VCaP (cell line): ENCODE measurements around the gene ZBTB45.

Experiments
- H3K27ac ChIP-seq: fragments of 450-650 bp; 2 replicates; pipeline ENCODE4 v1.5.1; 2017
- TF ChIP-seq, protein P1 (sequence below): fragments of 450-650 bp; conservative IDR thresholded peaks from 2 replicates; pipeline ENCODE4 v1.5.1; 2017; ENCODE audit warnings: mild to moderate bottlenecking, moderate library complexity

ZBTB45 gene

DNA sequence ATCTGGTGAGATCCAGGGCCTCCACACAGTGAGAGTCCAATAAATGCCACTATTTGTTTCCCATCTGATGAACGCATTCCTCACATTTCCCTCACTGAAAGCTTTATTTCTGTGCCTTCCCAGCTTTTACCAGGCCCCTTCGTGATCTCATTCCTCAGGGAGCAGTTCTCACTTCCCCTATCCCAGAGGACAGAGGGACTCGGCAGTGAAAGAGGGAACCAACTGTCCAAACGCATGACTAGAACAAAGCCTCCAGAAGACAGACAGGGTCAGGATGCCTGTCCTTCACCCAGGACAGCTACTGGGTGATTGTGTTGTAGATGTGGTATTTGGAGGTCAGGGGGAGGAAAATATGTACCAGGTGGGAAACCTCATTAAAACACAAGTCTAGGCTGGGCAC, 2.0 kb upstream of the ZBTB45 start:
- peak overlapping the region; percentile 98 for H3K27ac ChIP-seq
- TF ChIP-seq, protein P1, sequence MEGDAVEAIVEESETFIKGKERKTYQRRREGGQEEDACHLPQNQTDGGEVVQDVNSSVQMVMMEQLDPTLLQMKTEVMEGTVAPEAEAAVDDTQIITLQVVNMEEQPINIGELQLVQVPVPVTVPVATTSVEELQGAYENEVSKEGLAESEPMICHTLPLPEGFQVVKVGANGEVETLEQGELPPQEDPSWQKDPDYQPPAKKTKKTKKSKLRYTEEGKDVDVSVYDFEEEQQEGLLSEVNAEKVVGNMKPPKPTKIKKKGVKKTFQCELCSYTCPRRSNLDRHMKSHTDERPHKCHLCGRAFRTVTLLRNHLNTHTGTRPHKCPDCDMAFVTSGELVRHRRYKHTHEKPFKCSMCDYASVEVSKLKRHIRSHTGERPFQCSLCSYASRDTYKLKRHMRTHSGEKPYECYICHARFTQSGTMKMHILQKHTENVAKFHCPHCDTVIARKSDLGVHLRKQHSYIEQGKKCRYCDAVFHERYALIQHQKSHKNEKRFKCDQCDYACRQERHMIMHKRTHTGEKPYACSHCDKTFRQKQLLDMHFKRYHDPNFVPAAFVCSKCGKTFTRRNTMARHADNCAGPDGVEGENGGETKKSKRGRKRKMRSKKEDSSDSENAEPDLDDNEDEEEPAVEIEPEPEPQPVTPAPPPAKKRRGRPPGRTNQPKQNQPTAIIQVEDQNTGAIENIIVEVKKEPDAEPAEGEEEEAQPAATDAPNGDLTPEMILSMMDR: no peak

DNA sequence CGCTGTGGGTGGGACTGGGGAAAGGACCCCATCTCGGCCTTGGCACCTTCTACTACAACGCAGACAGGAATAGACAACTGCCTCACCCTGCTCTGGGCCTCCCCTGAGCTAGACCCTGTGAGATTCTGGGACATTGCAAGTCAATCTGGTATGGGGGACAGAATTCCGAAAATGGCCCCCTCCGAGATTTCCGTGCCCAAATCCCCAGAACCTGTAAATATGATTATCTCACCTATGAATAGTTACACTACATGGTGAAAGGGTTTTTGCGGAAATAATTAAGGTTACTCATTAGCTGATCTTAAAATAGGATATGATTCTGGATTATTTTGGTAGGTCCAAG, 618 bp upstream of the ZBTB45 start:
- TF ChIP-seq, protein P1: no peak
- peak overlapping the region; percentile 98 for H3K27ac ChIP-seq

DNA sequence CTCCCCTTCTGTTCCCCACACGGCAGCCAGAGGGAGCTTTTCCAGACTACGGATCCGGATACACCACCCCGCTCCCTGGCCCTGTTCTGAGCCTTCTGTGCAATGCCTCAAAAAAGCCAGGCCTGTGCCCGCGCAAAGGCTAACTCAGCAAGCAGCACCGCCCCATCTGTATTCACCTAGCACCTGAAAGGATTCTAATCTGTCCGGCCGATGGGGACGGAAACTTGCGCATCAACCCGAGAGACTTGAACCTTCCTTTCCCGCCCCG, 589 bp downstream of the ZBTB45 start:
- TF ChIP-seq, protein P1: peak; percentile 65; the same call in 1 of the 2 replicates

DNA sequence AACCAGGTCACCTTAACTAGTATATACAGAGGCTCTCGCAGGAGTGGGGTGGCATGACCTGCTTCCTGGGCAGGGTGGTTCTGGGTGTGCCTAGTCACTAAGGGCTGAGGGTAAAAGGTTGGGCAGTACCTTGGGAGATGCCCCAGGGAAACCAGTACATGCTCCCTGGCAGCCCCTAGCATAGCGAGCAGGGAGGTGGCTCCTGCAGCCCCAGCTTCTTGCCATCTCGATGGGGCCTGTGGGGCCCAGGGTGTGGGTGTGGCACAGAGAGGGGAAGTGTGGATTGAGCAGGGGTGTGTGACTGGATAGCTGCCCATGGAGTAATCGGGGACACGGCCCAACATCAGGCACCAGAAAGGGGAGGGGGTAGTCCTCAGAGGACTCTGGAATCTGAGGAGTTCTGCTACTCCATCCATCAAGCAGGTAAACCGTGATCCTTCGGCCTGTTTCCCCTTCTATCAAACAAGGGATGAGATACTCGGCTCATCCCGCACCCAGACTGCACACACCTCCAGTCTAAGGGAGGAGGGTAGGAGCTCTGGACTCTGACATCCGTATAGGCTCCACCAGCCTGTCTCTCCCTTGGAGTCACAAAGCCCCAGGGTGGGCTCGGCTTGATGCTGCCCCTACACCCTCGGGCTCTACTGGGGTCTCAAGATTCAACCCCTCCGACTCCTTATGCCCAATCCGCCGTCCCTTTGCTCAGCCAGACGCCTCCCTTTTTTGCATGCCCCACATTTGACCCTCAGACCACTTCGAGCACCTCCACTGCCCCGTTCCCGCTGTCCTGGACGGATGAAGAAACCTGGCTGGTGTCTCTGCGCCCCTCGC, 1.1 kb downstream of the ZBTB45 start:
- TF ChIP-seq, protein P1: no peak
- H3K27ac ChIP-seq: peak overlapping the region; percentile 98

More for the DNA sequence above, 589 bp downstream of the ZBTB45 start:
- peak overlapping the region; percentile 98 for H3K27ac ChIP-seq

DNA sequence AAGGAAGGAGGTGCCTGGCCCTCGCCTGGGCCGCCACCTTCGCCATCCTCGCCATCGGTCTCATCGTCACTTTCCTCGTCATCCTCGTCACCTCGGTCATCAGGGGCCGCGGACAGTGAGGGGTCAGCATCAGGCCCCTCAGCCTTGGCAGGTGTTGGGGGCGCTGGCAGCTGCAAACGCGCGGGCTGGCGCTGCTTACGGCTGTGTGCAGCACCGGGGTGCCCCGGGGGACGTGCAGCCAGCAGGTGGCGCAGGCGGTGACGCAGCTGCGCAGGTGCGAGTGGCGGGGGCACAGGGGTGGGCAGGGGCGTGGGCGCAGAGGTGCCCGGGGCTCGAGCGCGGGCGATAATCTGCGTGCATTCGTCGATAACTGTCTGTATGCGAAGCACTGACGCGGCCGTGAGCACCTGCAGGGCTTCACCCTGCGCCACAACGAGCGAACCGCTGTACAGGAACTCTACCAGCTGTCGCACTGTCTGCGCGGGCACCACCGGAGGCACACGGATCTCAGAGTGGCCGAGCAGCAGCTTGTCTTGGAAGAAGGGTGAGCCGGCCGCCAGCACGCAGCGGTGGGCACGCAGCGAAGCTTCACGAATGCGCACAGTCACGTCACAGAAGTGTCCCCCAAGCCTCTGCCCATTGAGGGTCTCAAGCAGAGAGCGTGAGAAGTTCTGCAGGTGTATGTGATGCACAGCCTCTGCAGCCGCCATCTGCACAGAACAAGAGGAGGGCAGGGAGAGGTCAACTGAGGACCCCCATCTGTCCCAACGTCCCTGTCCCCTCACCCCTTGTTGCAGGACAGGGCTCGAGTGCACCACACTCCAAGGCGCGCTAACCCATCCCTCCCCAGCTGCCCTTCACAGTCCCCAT, 2.4 kb downstream of the ZBTB45 start:
- TF ChIP-seq, protein P1: 0 out of 2 replicates have a peak, but pooled peaks have one; percentile 24
- H3K27ac ChIP-seq: peak overlapping the region; percentile 98

DNA sequence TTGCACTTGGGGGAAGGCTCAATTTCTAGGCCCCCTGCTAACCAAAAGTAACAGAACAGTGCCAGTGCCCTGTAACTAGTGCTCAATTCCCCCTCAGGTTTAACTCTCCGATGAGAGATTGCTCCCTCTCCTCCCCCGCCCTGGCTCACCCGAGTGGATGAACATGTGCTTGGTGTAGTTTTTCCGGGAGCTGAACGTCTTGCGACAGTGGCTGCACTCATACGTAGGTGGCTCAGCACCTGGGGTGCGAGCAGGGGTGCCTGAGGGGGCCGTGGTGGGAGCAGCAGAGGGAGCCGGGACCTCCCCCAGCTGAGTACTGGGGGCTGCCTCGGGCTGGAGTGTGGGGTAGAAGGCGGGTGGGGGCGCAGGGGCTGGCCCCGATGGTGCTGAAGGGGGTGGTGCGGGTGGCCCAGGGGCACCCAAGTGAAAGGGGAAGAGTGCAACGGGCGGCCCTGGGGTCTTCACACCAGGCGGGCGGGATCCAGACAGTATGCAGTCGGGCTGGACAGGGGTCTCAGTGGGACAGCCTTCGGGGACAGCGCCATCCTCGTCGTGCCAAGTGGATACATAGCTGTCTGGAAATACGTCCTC, 3.3 kb downstream of the ZBTB45 start:
- TF ChIP-seq, protein P1: no peak
- H3K27ac ChIP-seq: peak overlapping the region; percentile 91; the same call in 1 of the 2 replicates

DNA sequence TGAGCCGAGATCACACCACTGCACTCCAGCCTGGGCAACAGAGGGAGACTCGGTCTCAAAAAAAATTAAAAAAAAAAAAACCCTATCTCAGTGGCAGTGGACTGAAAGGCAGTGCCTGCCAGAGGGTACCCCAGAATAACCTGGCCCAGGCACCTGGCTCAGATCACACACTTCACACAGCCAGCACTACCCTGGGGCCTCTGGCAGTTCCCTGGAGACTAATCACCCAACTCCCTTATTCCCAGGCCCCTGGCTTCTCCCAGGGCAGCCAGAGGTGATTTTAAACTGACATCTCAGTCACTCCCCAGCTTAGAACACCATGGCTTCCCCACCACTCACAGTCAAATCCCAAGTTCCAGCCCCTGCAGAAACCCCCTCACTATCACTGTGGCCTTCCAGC, 4.4 kb downstream of the ZBTB45 start:
- TF ChIP-seq, protein P1: no peak
- H3K27ac ChIP-seq: peak overlapping the region; percentile 91
